Mesendoderm (in vitro differentiated cells): ENCODE measurements around the gene ZC3H4.

Source experiments
- DNase-seq: peaks from one replicate; pipeline ENCODE4 v3.0.0; 2013
- H2AK5ac ChIP-seq: 2 replicates; pipeline ENCODE4 v1.6.1; 2013; ENCODE audit warnings: low read length, inconsistent platforms
- H2BK120ac ChIP-seq: 2 replicates; pipeline ENCODE4 v1.6.1; 2013; ENCODE audit warnings: low read depth, mild to moderate bottlenecking, low read length, moderate library complexity, mixed read lengths
- H2BK15ac ChIP-seq: replicated peaks from 2 replicates; pipeline ENCODE4 v1.6.1; 2013; ENCODE audit warnings: low read depth, mild to moderate bottlenecking, moderate library complexity
- H2BK5ac ChIP-seq: 2 replicates; pipeline ENCODE4 v1.6.1; 2013; ENCODE audit warnings: low read length, inconsistent platforms
- H3K18ac ChIP-seq: 2 replicates; pipeline ENCODE4 v1.6.1; 2013; ENCODE audit warnings: mild to moderate bottlenecking, low read length, mixed read lengths
- H3K23ac ChIP-seq: one replicate; pipeline ENCODE4 v1.6.1; 2013; ENCODE audit warnings: low read length
- H3K27ac ChIP-seq: 2 replicates; pipeline ENCODE4 v1.5.1; 2013; ENCODE audit warnings: low read depth, mild to moderate bottlenecking, inconsistent platforms, low read length, moderate library complexity
- H3K27me3 ChIP-seq: 2 replicates; pipeline ENCODE4 v1.6.1; 2013; ENCODE audit warnings: low read length, control low read depth, mild to moderate bottlenecking, inconsistent platforms; ENCODE audit not compliant: insufficient read depth, poor library complexity
- H3K36me3 ChIP-seq: 2 replicates; pipeline ENCODE4 v1.6.1; 2013; ENCODE audit warnings: low read length, inconsistent platforms; ENCODE audit not compliant: control insufficient read depth, insufficient read depth
- H3K4ac ChIP-seq: one replicate; pipeline ENCODE4 v1.6.1; 2013; ENCODE audit warnings: low read depth, mild to moderate bottlenecking, low read length, moderate library complexity
- H3K4me1 ChIP-seq: 2 replicates; pipeline ENCODE4 v1.6.1; 2013; ENCODE audit warnings: low read depth, low read length, inconsistent platforms; ENCODE audit not compliant: control insufficient read depth
- H3K4me2 ChIP-seq: 2 replicates; pipeline ENCODE4 v1.6.1; 2013; ENCODE audit warnings: low read length
- H3K4me3 ChIP-seq: 2 replicates; pipeline ENCODE4 v1.5.1; 2013; ENCODE audit warnings: mild to moderate bottlenecking, low read length
- H3K56ac ChIP-seq: one replicate; pipeline ENCODE4 v1.6.1; 2013; ENCODE audit warnings: low read length
- H3K79me1 ChIP-seq: 2 replicates; pipeline ENCODE4 v1.6.1; 2013; ENCODE audit warnings: low read length, inconsistent platforms
- H3K79me2 ChIP-seq: 2 replicates; pipeline ENCODE4 v1.6.1; 2013; ENCODE audit warnings: mild to moderate bottlenecking, low read length; ENCODE audit not compliant: control insufficient read depth, insufficient read depth
- H3K9ac ChIP-seq: 2 replicates; pipeline ENCODE4 v1.6.1; 2013; ENCODE audit warnings: low read length, inconsistent platforms
- H4K5ac ChIP-seq: one replicate; pipeline ENCODE4 v1.6.1; 2013; ENCODE audit warnings: low read length
- H4K8ac ChIP-seq: one replicate; pipeline ENCODE4 v1.6.1; 2013; ENCODE audit warnings: low read depth, mild to moderate bottlenecking, control low read depth, low read length, moderate library complexity
- WGBS: extraction: QIAGEN DNeasy Blood & Tissue Kit; methylation state at CpG from one replicate; pipeline ENCODE4 v1.1.7; 2013; ENCODE audit warnings: low lambda C conversion rate, missing lambda C conversion rate; ENCODE audit not compliant: insufficient coverage; ENCODE audit errors: extremely low coverage; 5-methylcytosine and 5-hydroxymethylcytosine counted together

Gene ZC3H4

GRCh38 chr19:47026889-47027288 lies 86.7 kb downstream of the ZC3H4 start:
- H3K36me3 ChIP-seq: no peaks in the 10 kb centered on the region
- no peaks in the 10 kb centered on the region for H3K79me2 ChIP-seq
- H3K23ac ChIP-seq: no peak overlapping the region
- H2BK15ac ChIP-seq: no peak overlapping the region
- H2BK120ac ChIP-seq: no peak overlapping the region
- no peak overlapping the region for H3K4ac ChIP-seq
- no peak overlapping the region for H4K8ac ChIP-seq
- H3K4me3 ChIP-seq: no peak overlapping the region
- H3K4me1 ChIP-seq: no peaks in the 10 kb centered on the region
- H3K4me2 ChIP-seq: no peak overlapping the region
- H3K27me3 ChIP-seq: peaks cover 10% of the 10 kb centered on the region
- no peak overlapping the region for H4K5ac ChIP-seq
- DNase-seq: no peak
- no peak overlapping the region for H2BK5ac ChIP-seq
- H3K56ac ChIP-seq: no peak overlapping the region
- H3K27ac ChIP-seq: no peak overlapping the region
- H3K79me1 ChIP-seq: no peaks in the 10 kb centered on the region
- no peak overlapping the region for H2AK5ac ChIP-seq
- H3K9ac ChIP-seq: no peak overlapping the region
- H3K18ac ChIP-seq: no peak overlapping the region
- WGBS: no CpG with 5 or more reads among the region's 8 CpGs

GRCh38 chr19:47026156-47026555 lies 87.4 kb downstream of the ZC3H4 start:
- no peak for DNase-seq
- no peak overlapping the region for H3K9ac ChIP-seq
- H3K23ac ChIP-seq: no peak overlapping the region
- H3K18ac ChIP-seq: no peak overlapping the region
- no peaks in the 10 kb centered on the region for H3K36me3 ChIP-seq
- no peaks in the 10 kb centered on the region for H3K79me1 ChIP-seq
- H2BK5ac ChIP-seq: no peak overlapping the region
- no peaks in the 10 kb centered on the region for H3K79me2 ChIP-seq
- H4K8ac ChIP-seq: no peak overlapping the region
- WGBS: no CpG with 5 or more reads among the region's 2 CpGs
- H2AK5ac ChIP-seq: no peak overlapping the region
- no peak overlapping the region for H3K4me3 ChIP-seq
- H4K5ac ChIP-seq: no peak overlapping the region
- no peak overlapping the region for H3K4ac ChIP-seq
- no peak overlapping the region for H2BK120ac ChIP-seq
- no peak overlapping the region for H3K4me2 ChIP-seq
- no peak overlapping the region for H3K27ac ChIP-seq
- no peak overlapping the region for H2BK15ac ChIP-seq
- H3K4me1 ChIP-seq: no peaks in the 10 kb centered on the region
- peaks cover 18% of the 10 kb centered on the region for H3K27me3 ChIP-seq
- no peak overlapping the region for H3K56ac ChIP-seq

GRCh38 chr19:47024502-47024901 lies 89.1 kb downstream of the ZC3H4 start:
- Histone ChIP-seq H2BK120ac (no peak overlapping the region), H3K23ac (no peak overlapping the region), H3K9ac (no peak overlapping the region), H3K56ac (no peak overlapping the region), H3K79me1 (no peaks in the 10 kb centered on the region), H2AK5ac (no peak overlapping the region), H4K5ac (no peak overlapping the region), H3K4me2 (no peak overlapping the region), H4K8ac (no peak overlapping the region), H2BK15ac (no peak overlapping the region), H3K27ac (no peak overlapping the region), H3K4me1 (no peaks in the 10 kb centered on the region), H3K4me3 (no peak overlapping the region), H3K36me3 (no peaks in the 10 kb centered on the region), H3K4ac (no peak overlapping the region), H3K18ac (no peak overlapping the region), H3K27me3 (peaks cover 32% of the 10 kb centered on the region), H3K79me2 (no peaks in the 10 kb centered on the region), H2BK5ac (no peak overlapping the region)
- no peak for DNase-seq
- no CpG with 5 or more reads among the region's 5 CpGs for WGBS

- Histone ChIP-seq H3K4me2 (no peak overlapping the region), H3K27ac (no peak overlapping the region), H4K8ac (no peak overlapping the region), H3K79me2 (no peaks in the 10 kb centered on the region), H3K79me1 (no peaks in the 10 kb centered on the region), H3K18ac (no peak overlapping the region), H3K4me1 (no peaks in the 10 kb centered on the region), H3K56ac (no peak overlapping the region), H3K36me3 (no peaks in the 10 kb centered on the region), H4K5ac (no peak overlapping the region), H2BK5ac (no peak overlapping the region), H3K27me3 (peaks cover 34% of the 10 kb centered on the region), H2BK15ac (no peak overlapping the region), H3K23ac (no peak overlapping the region), H2AK5ac (no peak overlapping the region), H3K9ac (no peak overlapping the region), H2BK120ac (no peak overlapping the region), H3K4me3 (no peak overlapping the region), H3K4ac (no peak overlapping the region)
- no CpG with 5 or more reads among the region's 7 CpGs for WGBS
- no peak for DNase-seq
These were observed 90.2 kb downstream of the ZC3H4 start for GRCh38 chr19:47023448-47023794.

- H3K79me2 ChIP-seq: no peaks in the 10 kb centered on the region
- H2BK120ac ChIP-seq: no peak overlapping the region
- H3K4me3 ChIP-seq: no peak overlapping the region
- H2BK5ac ChIP-seq: no peak overlapping the region
- H3K56ac ChIP-seq: no peak overlapping the region
- H3K79me1 ChIP-seq: no peaks in the 10 kb centered on the region
- no peak overlapping the region for H3K18ac ChIP-seq
- H3K36me3 ChIP-seq: no peaks in the 10 kb centered on the region
- H4K5ac ChIP-seq: no peak overlapping the region
- no peak for DNase-seq
- H3K4me2 ChIP-seq: no peak overlapping the region
- no peak overlapping the region for H2AK5ac ChIP-seq
- peaks cover 34% of the 10 kb centered on the region for H3K27me3 ChIP-seq
- no CpG with 5 or more reads among the region's 33 CpGs for WGBS
- no peak overlapping the region for H3K4ac ChIP-seq
- no peak overlapping the region for H3K9ac ChIP-seq
- H4K8ac ChIP-seq: no peak overlapping the region
- no peaks in the 10 kb centered on the region for H3K4me1 ChIP-seq
- H3K23ac ChIP-seq: no peak overlapping the region
- no peak overlapping the region for H2BK15ac ChIP-seq
- no peak overlapping the region for H3K27ac ChIP-seq
These were observed 90.8 kb downstream of the ZC3H4 start for GRCh38 chr19:47022541-47023447.

GRCh38 chr19:47022140-47022536 lies 91.4 kb downstream of the ZC3H4 start:
- Histone ChIP-seq H2BK120ac (no peak overlapping the region), H3K27ac (no peak overlapping the region), H3K4ac (no peak overlapping the region), H4K5ac (no peak overlapping the region), H3K79me2 (no peaks in the 10 kb centered on the region), H3K56ac (no peak overlapping the region), H3K4me3 (no peak overlapping the region), H2BK5ac (no peak overlapping the region), H2BK15ac (no peak overlapping the region), H3K27me3 (peaks cover 34% of the 10 kb centered on the region), H3K4me2 (no peak overlapping the region), H2AK5ac (no peak overlapping the region), H3K23ac (no peak overlapping the region), H4K8ac (no peak overlapping the region), H3K9ac (no peak overlapping the region), H3K79me1 (no peaks in the 10 kb centered on the region), H3K36me3 (no peaks in the 10 kb centered on the region), H3K4me1 (no peaks in the 10 kb centered on the region), H3K18ac (no peak overlapping the region)
- DNase-seq: no peak
- no CpG with 5 or more reads among the region's 14 CpGs for WGBS
